ENCODE measurements around the gene MROH2B.

MROH2B gene

DNA sequence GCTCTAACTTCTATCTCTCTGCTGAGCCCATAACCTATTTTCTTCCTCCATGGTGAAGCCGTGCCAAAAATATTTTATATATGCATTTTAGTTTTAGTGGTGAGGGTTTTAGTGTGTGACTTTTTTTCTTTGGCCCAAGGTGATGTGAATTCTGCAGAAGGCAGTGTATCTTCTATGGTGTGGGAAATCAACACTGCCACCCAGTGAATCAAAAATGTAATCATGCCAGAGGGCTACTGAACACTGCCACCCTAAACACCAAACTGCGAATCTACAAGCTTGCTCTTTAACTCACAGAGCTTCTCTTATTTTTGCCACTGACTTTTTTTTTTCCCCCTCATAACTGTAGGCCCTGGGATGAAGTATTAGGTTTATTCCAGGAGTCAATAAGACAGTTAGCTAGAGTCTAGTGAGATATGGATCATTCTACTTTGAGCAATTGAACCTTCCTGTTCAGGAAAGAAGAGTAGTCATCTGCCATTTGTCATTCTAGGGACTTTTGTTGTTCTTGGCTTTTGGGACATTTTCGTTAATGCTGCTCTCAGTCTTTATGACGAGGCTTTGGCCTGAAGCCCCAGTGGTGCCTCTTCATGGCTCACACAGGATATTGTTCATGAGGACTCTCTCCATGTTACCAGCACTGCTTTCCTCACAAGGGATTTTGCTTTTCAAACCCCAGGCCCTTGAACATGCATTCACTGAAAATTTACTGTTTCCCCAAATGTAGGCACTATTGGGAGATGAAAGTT lies 108.8 kb downstream of the MROH2B start:
- FAIRE-seq = no peak

- no peak for FAIRE-seq
Measured at GRCh38 chr5:40960037-40960436, 111.1 kb downstream of the MROH2B start.

DNA sequence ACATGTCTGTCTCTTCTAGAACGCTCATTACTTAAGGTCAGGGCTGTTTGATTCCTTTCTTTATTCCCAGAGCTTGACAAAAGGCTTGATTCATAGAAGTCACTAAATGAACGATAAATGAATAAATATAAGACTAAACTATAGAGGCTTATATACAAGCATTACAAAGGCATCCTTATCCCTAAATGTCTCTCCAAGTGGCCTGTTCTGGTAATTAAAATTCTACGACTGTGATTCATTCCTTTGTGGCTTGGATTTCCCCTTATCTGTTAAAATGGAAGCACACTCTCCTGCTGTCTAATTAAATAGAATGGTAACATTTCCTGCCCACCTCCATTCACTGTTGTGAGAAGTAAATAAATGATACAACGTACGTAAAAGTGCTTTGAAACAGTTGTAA lies 112.3 kb downstream of the MROH2B start:
- FAIRE-seq = no peak

DNA sequence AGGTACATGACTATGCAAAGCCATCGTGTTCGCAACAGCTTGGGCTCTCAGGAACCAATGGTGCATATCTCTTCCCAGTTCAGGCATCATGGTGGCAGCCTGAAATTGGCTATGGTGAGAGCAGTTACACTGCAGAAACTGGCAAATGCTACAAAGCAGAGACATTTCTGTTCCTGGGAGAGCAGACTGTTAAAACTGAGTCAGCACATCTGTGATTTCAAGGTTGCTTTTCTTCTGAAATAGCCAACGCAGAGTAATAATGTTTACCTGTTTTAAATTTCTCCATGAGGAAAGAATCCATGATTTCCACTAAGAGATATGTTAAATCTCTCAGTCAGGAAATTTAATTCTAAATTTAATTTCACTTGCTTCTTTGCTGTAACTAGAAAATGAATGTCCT lies 114.1 kb downstream of the MROH2B start:
- no peak for FAIRE-seq

DNA sequence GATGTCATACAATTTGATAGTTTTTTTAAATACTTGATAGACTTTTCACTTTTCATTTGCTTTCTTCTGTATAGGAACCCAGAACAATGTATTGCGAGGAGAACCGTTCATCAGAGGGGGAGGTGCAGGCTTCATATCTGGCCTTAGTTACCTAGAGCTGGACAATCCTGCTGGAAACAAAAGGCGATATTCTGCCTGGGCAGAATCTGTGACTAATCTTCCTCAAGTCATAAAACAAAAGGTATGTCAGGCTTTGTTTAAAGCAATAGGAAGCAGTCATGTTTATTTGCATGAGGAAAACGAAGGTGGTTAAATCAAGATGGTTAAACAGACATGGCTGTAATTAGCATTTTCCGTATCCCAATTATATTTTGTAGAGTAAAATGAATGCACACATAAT lies 115.8 kb downstream of the MROH2B start:
- no peak for FAIRE-seq

Data from colon (tissue), 2 donors.